Activated CD8-positive, alpha-beta memory T cell treated with anti-CD3 and anti-CD28 coated beads, Interleukin-2, amount 10 ng/mL, durations not matched to agents 7 days and 5 days (primary cell): ENCODE measurements around the gene TOP3B. TPM values are rescaled to one million over a fixed set of nuclear protein-coding genes. Genes with fewer than 3 reads are reported as not detected.

Experiments used
- ATAC-seq: fragments of 150-1000 bp; cut with Tn5 transposase; one replicate; pipeline ENCODE4 v1.10.0; 2021; ENCODE audit warnings: moderate library complexity
- CTCF ChIA-PET: fragments of 350-600 bp; sonication (Branson Sonifier 250); formaldehyde crosslinking; loops from one replicate; lab custom pipeline; 2021; ENCODE audit warnings: antibody characterized with exemption; lab: Charles Lee
- DNase-seq: peaks from one replicate; pipeline ENCODE4 v3.0.0-alpha.2; 2020
- H3K27ac Mint-ChIP-seq: one replicate; pipeline ENCODE4 v1.8.0; 2021; ENCODE audit warnings: mild to moderate bottlenecking, mixed read lengths
- H3K27me3 Mint-ChIP-seq: one replicate; pipeline ENCODE4 v1.8.0; 2021; ENCODE audit warnings: mixed read lengths
- H3K36me3 Mint-ChIP-seq: one replicate; pipeline ENCODE4 v1.8.0; 2021; ENCODE audit warnings: mild to moderate bottlenecking, mixed read lengths
- H3K4me1 Mint-ChIP-seq: one replicate; pipeline ENCODE4 v1.8.0; 2021; ENCODE audit warnings: mixed read lengths
- H3K4me3 Mint-ChIP-seq: one replicate; pipeline ENCODE4 v1.8.0; 2021; ENCODE audit warnings: mild to moderate bottlenecking, moderate library complexity, mixed read lengths
- H3K9me3 Mint-ChIP-seq: one replicate; pipeline ENCODE4 v1.8.0; 2022; ENCODE audit warnings: low read depth, mixed read lengths
- total RNA-seq, 2 experiments: library from RNA; stranded (reverse); gene quantifications; one replicate each; pipeline ENCODE4 v1.2.3, GENCODE V29; 2021

TOP3B gene
- total RNA-seq, 2 experiments from 2014 or later, result 46.6 to 50.4 TPM

GRCh38 chr22:22003233-22003632 is 20.6 kb upstream of the TOP3B start:
- Mint-ChIP-seq H3K4me3 (no peak overlapping the region), H3K27ac (no peak overlapping the region), H3K27me3 (peaks cover 30% of the 10 kb centered on the region), H3K36me3 (no peaks in the 10 kb centered on the region), H3K4me1 (no peaks in the 10 kb centered on the region), H3K9me3 (no peaks in the 10 kb centered on the region)
- ATAC-seq (no peak), DNase-seq (no peak)
- CTCF ChIA-PET, result interaction anchor here (1.2 kb wide), 1 partner anchor 31 kb away, joined by 4 read pairs; no protein-coding TSS in a partner anchor

- H3K4me1 Mint-ChIP-seq, result no peaks in the 10 kb centered on the region
- DNase-seq, result no peak
- H3K4me3 Mint-ChIP-seq, result no peak overlapping the region
- H3K36me3 Mint-ChIP-seq, result no peaks in the 10 kb centered on the region
- H3K27me3 Mint-ChIP-seq, result peaks cover 30% of the 10 kb centered on the region
- CTCF ChIA-PET, result interaction anchor here (1.2 kb wide), 1 partner anchor 30 kb away, joined by 4 read pairs; no protein-coding TSS in a partner anchor
- no peaks in the 10 kb centered on the region for H3K9me3 Mint-ChIP-seq
- no peak for ATAC-seq
- H3K27ac Mint-ChIP-seq, result no peak overlapping the region
These were observed 20.0 kb upstream of the TOP3B start for GRCh38 chr22:22002526-22003055.

- CTCF ChIA-PET, result interaction anchor here (1.5 kb wide), 1 partner anchor 59 kb away, joined by 4 read pairs; no protein-coding TSS in a partner anchor
- H3K4me1 Mint-ChIP-seq, result no peaks in the 10 kb centered on the region
- H3K4me3 Mint-ChIP-seq, result no peak overlapping the region
- no peaks in the 10 kb centered on the region for H3K9me3 Mint-ChIP-seq
- no peak for DNase-seq
- H3K36me3 Mint-ChIP-seq, result no peaks in the 10 kb centered on the region
- ATAC-seq, result no peak
- H3K27me3 Mint-ChIP-seq, result peaks cover 31% of the 10 kb centered on the region
- H3K27ac Mint-ChIP-seq, result no peak overlapping the region
These were observed 19.3 kb upstream of the TOP3B start for GRCh38 chr22:22001664-22002525.

- Mint-ChIP-seq H3K4me1 (no peaks in the 10 kb centered on the region), H3K4me3 (no peak overlapping the region), H3K27ac (no peak overlapping the region), H3K36me3 (no peaks in the 10 kb centered on the region), H3K27me3 (peaks cover 32% of the 10 kb centered on the region), H3K9me3 (no peaks in the 10 kb centered on the region)
- CTCF ChIA-PET, result no interaction called here
- no peak for DNase-seq
- ATAC-seq, result no peak
These were observed 16.1 kb upstream of the TOP3B start for GRCh38 chr22:21998595-21999247.

- CTCF ChIA-PET, result interaction anchor here (1.6 kb wide), 1 partner anchor 24 kb away, joined by 5 read pairs; no protein-coding TSS in a partner anchor
- no peaks in the 10 kb centered on the region for H3K36me3 Mint-ChIP-seq
- no peak for DNase-seq
- H3K27me3 Mint-ChIP-seq, result peaks cover 18% of the 10 kb centered on the region
- H3K9me3 Mint-ChIP-seq, result no peaks in the 10 kb centered on the region
- no peak for ATAC-seq
- no peaks in the 10 kb centered on the region for H3K4me1 Mint-ChIP-seq
- H3K4me3 Mint-ChIP-seq, result no peak overlapping the region
- H3K27ac Mint-ChIP-seq, result no peak overlapping the region
These were observed 13.7 kb upstream of the TOP3B start for GRCh38 chr22:21996175-21996720.

GRCh38 chr22:21995660-21996059 is 13.1 kb upstream of the TOP3B start:
- CTCF ChIA-PET, result no interaction called here
- H3K4me1 Mint-ChIP-seq, result no peaks in the 10 kb centered on the region
- peaks cover 12% of the 10 kb centered on the region for H3K27me3 Mint-ChIP-seq
- no peak for DNase-seq
- no peak overlapping the region for H3K4me3 Mint-ChIP-seq
- H3K27ac Mint-ChIP-seq, result no peak overlapping the region
- no peak for ATAC-seq
- H3K9me3 Mint-ChIP-seq, result no peaks in the 10 kb centered on the region
- H3K36me3 Mint-ChIP-seq, result no peaks in the 10 kb centered on the region

- DNase-seq (no peak), ATAC-seq (no peak)
- no peaks in the 10 kb centered on the region for H3K4me1 Mint-ChIP-seq
- no peaks in the 10 kb centered on the region for H3K9me3 Mint-ChIP-seq
- CTCF ChIA-PET, result no interaction called here
- no peaks in the 10 kb centered on the region for H3K36me3 Mint-ChIP-seq
- H3K27ac Mint-ChIP-seq, result no peak overlapping the region
- H3K27me3 Mint-ChIP-seq, result peaks cover 7% of the 10 kb centered on the region
- H3K4me3 Mint-ChIP-seq, result no peak overlapping the region
These were observed 12.4 kb upstream of the TOP3B start for GRCh38 chr22:21994881-21995444.

GRCh38 chr22:21992593-21993237 is 10.1 kb upstream of the TOP3B start:
- H3K27me3 Mint-ChIP-seq, result peaks cover 3% of the 10 kb centered on the region
- no peaks in the 10 kb centered on the region for H3K36me3 Mint-ChIP-seq
- CTCF ChIA-PET, result no interaction called here
- H3K4me1 Mint-ChIP-seq, result no peaks in the 10 kb centered on the region
- DNase-seq (no peak), ATAC-seq (no peak)
- no peaks in the 10 kb centered on the region for H3K9me3 Mint-ChIP-seq
- no peak overlapping the region for H3K4me3 Mint-ChIP-seq
- no peak overlapping the region for H3K27ac Mint-ChIP-seq

- Mint-ChIP-seq H3K4me1 (no peaks in the 10 kb centered on the region), H3K4me3 (no peak overlapping the region), H3K27ac (no peak overlapping the region), H3K36me3 (no peaks in the 10 kb centered on the region), H3K9me3 (no peaks in the 10 kb centered on the region), H3K27me3 (peaks cover under 1% of the 10 kb centered on the region)
- no peak for ATAC-seq
- DNase-seq, result no peak
- CTCF ChIA-PET, result no interaction called here
These were observed 9.2 kb upstream of the TOP3B start for GRCh38 chr22:21991774-21992173.

GRCh38 chr22:21991304-21991596 is 8.7 kb upstream of the TOP3B start:
- no peaks in the 10 kb centered on the region for H3K9me3 Mint-ChIP-seq
- H3K27me3 Mint-ChIP-seq, result no peaks in the 10 kb centered on the region
- no peak overlapping the region for H3K4me3 Mint-ChIP-seq
- H3K4me1 Mint-ChIP-seq, result no peaks in the 10 kb centered on the region
- ATAC-seq (no peak), DNase-seq (no peak)
- H3K36me3 Mint-ChIP-seq, result no peaks in the 10 kb centered on the region
- no peak overlapping the region for H3K27ac Mint-ChIP-seq
- CTCF ChIA-PET, result no interaction called here

- Mint-ChIP-seq H3K27me3 (no peaks in the 10 kb centered on the region), H3K4me1 (no peaks in the 10 kb centered on the region), H3K36me3 (no peaks in the 10 kb centered on the region), H3K27ac (no peak overlapping the region), H3K9me3 (no peaks in the 10 kb centered on the region), H3K4me3 (no peak overlapping the region)
- CTCF ChIA-PET, result no interaction called here
- DNase-seq (no peak), ATAC-seq (no peak)
These were observed 8.1 kb upstream of the TOP3B start for GRCh38 chr22:21990445-21991303.

GRCh38 chr22:21989049-21989448 is 6.5 kb upstream of the TOP3B start:
- no peak overlapping the region for H3K4me3 Mint-ChIP-seq
- no peak overlapping the region for H3K27ac Mint-ChIP-seq
- no peaks in the 10 kb centered on the region for H3K27me3 Mint-ChIP-seq
- DNase-seq (no peak), ATAC-seq (no peak)
- H3K9me3 Mint-ChIP-seq, result no peaks in the 10 kb centered on the region
- CTCF ChIA-PET, result interaction anchor here (0.6 kb wide), 1 partner anchor 1217 kb away, joined by 4 read pairs; no protein-coding TSS in a partner anchor
- H3K4me1 Mint-ChIP-seq, result no peaks in the 10 kb centered on the region
- no peaks in the 10 kb centered on the region for H3K36me3 Mint-ChIP-seq
